ENCODE results near the gene APOBEC3A.
"Not testable (repeated sequence)": the region's sequence is repeated elsewhere in the genome, so short reads cannot be mapped to it uniquely, and the experiment has no call there.

APOBEC3A gene

DNA sequence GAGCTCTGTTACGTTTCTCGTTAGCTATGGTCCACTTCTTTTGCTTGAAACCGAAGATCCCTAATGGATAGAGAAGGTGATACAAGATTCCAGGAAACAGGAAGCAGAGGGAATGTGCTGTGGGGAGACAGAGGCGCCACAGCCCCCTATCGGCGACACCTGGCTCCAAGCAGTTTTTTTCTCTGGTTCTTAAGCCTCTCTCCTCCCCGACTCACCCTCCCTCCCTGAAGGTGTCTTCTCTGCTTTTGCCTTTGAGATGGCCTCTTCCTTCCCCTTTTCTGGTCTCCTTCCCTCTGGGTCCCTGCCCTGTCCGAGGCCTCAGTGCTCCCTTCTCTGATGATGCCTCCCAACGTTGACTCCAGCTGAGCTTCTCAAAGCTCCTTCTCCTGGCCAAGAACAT, 14.2 kb upstream of the APOBEC3A start:
- DNase-seq (ENCODE audit: low read depth, low spot score) = no peak

GRCh38 chr22:38943882-38944281, 13.5 kb upstream of the APOBEC3A start:
- no peak for DNase-seq (ENCODE audit: low read depth, low spot score)

- DNase-seq (ENCODE audit: low read depth, low spot score) = no peak
These were observed 12.8 kb upstream of the APOBEC3A start for GRCh38 chr22:38944653-38945052.

GRCh38 chr22:38945706-38946338, 11.6 kb upstream of the APOBEC3A start:
- DNase-seq (ENCODE audit: low read depth, low spot score) = not testable (repeated sequence)

DNA sequence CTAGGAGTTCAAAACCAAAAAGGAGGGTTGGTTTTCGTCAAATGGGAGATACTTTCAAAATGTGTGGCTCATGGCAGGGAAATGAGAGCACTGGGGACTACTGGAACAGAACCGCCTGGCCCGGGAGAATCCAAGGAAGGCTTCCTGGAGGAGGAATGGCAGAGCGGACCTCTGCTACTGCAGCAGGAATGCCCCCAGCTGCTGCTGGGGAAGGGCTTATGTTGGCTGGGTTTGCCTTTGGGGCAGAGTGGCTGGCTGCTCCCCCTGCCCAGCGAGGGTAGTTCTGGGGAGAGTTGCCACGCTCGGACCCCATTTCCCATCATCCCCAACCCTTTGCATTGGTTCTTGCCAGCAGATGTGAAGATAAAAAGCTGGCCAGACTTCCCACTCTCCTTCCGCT, 10.6 kb upstream of the APOBEC3A start:
- no peak for DNase-seq (ENCODE audit: low read depth, low spot score)

DNA sequence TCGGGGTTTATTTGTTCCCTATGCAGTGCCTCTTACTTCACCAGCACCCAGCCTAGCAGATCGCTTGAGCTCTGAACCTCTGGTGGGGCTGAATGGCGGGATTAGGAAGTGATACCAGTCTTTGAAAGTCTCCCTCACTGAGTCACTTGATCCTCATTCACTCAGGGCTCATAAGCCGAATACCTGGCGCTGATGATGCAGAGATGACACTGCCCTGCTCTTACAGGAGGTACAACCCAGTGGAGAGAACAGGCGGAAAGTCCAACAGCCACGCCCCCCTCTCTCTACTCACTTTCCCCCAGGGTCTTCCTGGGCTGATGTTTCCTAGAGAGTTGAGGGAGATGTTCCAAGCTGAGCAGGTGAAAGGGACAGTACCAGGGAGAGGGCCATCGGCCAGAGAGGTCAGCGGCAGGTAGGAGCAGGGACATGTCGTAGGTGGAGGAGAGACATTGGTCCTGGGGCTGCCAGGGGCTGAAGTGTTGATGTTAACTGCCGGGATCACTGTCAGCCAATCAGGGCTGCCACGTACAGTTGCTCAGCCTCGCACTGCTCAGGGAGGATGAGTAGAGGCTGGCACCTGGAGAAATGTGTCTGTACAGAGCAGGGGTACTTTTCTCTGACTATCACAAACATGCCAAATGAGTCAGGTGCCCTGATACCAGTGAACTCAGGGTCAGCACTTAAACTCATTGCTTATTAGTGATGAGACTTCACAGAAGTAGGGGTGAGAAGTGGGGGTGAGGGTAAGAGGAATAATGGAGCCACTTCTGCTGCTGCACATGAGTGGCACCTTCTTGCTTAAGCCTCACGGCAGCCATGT, 9.9 kb upstream of the APOBEC3A start:
- no peak for DNase-seq (ENCODE audit: low read depth, low spot score)

DNA sequence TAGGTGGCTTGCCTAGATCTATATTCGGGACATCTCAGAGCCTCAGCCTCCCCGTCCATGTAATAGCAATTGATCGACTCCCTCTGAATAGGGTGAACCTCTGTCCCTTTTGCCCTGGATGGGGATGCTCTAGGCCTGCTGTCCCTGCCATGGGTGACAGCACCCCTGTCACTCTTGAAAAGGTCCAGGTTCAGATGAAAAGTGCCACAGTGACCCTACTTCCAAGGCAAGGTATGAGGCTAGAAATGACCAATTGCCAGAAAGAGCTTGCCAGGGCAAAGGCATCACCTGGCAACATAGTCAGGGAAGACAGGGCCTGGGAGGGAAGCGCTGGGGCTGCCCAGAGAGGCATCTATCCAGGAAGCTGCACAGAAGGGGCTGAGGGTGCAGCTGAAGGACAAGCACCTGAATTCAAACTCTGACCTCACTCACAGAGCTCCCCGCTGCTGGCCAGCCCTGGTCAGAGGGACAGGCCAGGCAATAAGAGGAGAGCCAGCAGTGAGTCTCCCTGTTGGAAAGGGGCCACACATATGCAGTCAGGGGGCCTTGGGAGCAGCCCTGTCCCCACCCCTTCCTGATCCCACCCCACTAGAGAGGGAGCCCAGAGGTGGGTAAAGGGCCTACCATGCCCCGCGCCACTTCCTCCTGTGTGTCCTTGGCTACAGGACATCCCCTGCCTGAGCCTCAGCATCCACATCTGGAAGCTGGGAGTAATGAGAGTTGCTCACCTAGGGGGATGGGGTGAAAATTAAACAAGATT, 9.0 kb upstream of the APOBEC3A start:
- no peak for DNase-seq (ENCODE audit: low read depth, low spot score)

DNA sequence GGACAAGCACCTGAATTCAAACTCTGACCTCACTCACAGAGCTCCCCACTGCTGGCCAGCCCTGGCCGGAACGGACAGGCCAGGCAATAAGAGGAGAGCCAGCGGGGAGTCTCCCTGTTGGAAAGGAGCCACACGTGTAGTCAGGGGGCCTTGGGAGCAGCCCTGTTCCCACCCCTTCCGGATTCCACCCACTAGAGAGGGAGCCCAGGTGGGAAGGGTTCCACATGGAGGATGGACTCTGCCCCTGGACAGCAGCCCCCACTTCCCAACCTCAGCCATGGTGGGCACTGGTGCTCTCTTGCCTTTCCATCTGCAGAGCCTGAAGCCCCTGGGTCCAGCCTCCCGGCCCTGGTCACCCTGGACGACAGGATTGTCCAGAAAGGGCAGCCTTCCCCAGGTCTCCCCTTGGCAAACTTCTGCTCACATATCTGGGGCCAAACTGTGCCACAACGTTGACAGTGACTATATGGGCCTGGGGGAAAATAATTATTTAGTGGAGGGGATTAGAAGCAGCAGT, 7.5 kb upstream of the APOBEC3A start:
- no peak for DNase-seq (ENCODE audit: low read depth, low spot score)

- no peak for DNase-seq (ENCODE audit: low read depth, low spot score)
These were observed 6.7 kb upstream of the APOBEC3A start for GRCh38 chr22:38950527-38951295.

DNA sequence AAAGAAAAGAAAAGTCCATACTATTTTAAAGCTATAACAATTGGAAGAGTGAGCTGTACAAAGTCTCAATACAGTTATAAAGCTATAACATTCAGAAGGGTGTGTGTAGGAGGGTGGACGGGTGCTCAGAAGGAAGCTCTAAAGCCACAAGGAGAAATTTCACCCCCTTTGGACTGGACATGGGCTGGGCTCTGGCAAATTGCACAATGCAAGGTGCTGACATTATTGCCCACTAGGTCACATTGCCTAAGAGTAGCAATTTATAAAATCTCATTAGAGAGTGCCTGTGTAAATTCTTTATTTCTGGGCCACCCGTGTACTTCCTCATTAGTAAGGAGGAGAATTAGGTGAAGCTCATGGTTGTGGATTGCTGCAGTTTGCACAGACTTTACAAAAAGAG, 5.7 kb upstream of the APOBEC3A start:
- DNase-seq (ENCODE audit: low read depth, low spot score) = no peak

DNA sequence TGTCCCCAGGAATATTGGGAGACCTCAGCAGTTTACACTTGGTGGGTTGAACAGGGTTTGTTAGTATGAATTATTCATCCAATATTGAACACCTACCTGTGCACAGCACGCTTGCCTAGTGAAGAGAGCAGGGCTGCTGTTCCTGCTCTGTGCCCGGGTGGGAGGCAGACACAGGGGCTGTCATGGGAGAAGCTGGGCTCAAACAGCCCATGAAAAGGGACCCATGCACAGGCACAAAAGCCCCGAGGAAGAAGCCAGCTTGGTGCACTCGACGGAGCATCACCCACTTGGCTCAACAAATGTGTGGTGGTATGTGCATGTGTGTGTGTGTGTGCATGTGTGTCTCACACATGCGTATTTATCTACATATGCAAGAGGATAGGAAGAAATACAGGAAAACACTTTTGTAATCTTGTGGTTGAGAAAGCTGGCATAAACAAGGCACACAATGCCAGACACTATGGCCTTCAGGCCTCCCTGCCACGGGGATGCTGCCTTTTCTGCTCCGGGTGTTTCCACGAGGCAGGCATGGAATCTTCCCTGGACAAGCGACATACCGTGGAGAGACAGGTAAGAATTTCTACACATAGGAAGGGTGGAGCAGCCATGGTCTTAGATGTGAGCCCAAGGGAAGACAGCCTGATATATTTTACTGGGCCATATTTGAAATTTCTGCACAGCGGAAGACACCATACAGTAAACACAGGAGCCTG, 5.0 kb upstream of the APOBEC3A start:
- no peak for DNase-seq (ENCODE audit: low read depth, low spot score)

- no peak for DNase-seq (ENCODE audit: low read depth, low spot score)
These were observed 4.3 kb upstream of the APOBEC3A start for GRCh38 chr22:38953091-38953490.

DNA sequence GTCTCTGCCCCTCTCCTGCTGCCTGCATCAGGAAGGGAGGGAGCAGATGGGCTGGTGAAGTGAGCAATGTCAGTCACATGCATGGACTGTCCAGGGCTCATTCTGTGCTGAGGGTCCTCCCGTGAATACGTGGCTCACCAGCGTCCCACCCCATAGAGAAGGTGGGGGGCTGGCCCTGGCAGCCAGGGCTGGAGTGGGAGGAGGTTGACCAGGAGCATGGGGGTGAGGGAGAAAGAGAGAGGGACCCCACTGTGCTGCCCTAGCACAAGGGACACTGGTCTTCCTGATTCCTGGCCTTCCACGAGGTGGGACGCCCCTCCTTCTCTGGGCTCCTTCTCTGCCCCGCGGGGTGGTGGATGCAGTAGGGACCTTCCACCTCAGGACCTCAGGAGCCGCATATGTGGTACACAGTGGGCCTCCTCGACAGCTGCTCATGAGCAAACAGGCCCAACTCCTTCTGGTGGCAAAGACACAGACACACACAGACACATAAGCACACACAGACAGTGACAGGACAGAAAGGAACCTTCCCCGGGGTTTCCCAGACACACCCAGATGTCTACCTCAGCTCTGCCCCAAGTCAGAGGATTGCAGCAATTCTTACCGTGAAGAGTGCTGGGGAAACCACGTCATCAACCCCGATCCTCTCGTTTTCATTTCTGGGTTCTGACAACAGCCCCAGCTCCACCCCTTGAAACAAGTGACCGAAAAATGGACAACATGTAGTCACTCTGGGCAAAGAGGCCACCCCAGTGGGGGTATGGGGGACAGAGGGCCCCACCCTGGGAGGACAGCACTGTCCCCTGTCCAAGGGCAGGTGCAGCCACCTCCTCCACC, 3.6 kb upstream of the APOBEC3A start:
- DNase-seq (ENCODE audit: low read depth, low spot score) = peak; percentile 46

- no peak for DNase-seq (ENCODE audit: low read depth, low spot score)
These were observed 2.9 kb upstream of the APOBEC3A start for GRCh38 chr22:38954414-38955043.

DNA sequence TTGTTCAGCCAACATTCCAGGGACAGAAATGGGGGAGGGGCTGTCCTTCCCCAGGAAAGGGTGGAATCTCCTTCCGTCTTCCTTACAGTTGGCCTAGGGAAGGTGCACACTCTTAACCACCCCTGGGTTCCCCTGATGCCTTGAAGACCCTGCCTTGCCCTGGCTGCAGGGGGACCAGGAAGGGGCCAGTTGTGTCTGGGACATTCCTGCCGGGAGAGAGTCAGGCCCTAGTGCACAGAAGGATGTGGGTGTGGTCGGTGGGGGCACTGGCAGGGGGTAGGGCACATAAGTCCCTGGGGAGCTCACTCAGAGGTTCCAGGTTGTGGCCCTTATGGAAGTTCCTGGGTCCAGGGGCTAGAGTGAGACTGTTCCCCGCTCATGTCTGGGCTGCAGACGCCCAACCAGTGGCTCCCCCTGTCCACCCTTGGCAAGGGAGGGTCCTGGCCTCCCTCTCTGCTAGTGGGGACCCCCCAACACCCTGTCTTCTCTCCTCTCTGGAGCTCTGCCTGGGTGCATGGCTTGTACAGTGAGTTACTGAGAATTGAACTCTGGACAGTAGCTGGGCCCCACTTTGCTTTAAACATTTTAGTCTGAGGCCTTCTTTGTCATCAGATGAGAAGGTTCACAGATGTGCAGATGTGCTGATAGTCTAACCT, 2.0 kb upstream of the APOBEC3A start:
- DNase-seq (ENCODE audit: low read depth, low spot score) = no peak

GRCh38 chr22:38955926-38956325, 1.5 kb upstream of the APOBEC3A start:
- no peak for DNase-seq (ENCODE audit: low read depth, low spot score)

GRCh38 chr22:38956551-38956950, 858 bp upstream of the APOBEC3A start:
- DNase-seq (ENCODE audit: low read depth, low spot score) = no peak

GRCh38 chr22:38957808-38958650, 620 bp downstream of the APOBEC3A start:
- no peak for DNase-seq (ENCODE audit: low read depth, low spot score)
